GM21447 (cell line): ENCODE measurements around the gene HIVEP1.

Source experiments
- ATAC-seq: cut with Tn5 transposase; IDR thresholded peaks from one replicate; pipeline ENCODE4 v1.9.1; 2021; ENCODE audit not compliant: unreplicated experiment

HIVEP1 gene

DNA sequence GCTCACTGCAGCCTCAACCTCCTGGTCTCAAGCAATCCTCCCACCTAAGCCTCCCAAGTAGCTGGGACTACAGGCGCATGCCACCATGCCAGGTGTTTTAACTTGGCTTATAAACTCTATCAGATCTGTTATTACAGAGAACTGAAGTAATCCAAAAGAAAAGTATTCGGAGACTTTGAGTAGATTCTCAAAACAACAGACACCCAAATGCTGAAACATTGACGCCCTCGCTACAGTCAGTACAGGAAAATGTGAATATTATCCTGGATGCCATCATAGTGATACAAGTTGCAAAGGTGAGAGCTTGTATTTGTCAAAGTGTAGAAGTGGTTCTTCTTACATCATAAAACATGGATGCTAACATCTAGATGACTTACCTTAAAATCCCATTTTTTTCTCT is 169.4 kb downstream of the HIVEP1 start:
- no peak for ATAC-seq

DNA sequence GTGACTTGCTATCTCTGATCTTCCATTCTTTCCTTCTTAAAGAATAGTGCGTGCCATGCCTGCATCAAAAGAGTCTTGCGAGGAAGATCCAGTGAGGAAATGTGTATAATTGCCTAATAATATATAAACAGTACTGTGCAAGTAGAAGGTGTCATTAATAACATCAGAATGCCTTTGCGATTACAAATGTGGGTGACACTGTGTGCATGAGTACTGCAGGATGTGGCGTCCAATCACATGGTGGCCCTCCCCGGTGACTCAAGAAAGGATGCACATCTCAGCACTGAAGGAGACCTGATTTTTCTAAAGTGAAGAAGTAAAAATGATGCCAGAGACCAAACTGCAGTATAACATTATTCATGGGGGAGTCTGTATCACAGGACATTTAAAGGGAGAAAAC is 170.6 kb downstream of the HIVEP1 start:
- ATAC-seq, result no peak

DNA sequence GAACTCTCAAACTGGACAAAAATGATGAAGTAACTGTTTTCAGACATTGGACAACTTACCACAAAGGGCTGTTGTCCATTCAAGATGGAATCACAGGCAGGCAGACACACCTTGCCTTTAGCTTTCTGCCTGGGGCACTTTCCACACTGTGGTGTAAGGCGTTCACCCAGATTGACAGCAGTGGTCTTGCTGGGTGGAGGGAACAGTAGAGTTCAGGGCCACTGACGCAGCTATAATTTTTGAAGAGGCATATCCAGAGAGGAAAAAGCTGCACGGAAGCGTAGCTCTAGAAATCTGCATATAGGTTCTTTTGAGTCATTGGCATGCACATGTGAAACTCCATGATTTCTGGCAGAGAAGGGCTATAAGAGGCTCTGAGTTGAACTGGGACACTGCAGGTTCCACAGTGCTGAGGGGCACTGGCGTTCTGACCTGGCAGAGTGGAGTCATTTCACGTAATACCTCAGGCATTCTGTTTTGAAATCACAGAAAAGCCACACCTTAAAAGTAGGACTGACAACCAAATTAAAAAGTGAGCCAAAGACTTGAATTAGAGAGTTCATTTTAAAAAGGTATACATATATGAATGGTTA is 173.1 kb downstream of the HIVEP1 start:
- ATAC-seq, result no peak

DNA sequence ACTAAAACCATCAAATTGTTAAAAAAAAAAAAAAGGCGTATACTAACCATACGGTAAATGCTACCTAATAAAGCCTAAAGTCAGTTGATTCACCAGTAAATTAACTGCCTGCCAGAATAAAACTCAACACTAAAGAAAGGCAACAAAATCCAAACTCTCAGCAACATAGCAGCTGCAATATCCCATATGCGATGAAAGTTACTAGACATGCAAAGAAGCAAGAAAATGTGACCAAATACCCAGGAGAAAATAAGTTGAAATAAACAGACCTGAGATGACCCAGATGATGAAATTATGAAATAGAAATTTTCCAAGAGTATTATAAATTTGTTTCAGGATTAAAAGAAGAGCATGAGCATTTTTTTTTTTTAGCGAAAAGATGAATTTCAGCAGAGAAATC is 174.4 kb downstream of the HIVEP1 start:
- no peak for ATAC-seq

DNA sequence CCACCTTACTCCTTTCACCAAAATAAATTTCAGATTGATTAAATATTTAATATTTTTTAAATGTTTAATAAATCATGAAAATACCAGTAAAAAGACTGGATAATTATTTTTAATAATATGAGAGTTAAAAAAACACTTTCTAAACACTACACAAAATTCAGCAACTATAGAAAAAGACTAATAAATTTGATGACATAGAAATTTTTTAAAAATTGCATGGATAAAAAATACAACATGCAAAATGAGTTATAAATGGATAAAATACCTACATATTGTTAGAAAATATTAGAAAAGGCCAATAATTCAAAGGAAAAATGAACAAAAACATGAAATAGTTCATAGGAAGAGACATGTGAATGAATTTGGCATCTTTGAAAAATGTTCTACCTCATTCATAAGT is 177.0 kb downstream of the HIVEP1 start:
- no peak for ATAC-seq

DNA sequence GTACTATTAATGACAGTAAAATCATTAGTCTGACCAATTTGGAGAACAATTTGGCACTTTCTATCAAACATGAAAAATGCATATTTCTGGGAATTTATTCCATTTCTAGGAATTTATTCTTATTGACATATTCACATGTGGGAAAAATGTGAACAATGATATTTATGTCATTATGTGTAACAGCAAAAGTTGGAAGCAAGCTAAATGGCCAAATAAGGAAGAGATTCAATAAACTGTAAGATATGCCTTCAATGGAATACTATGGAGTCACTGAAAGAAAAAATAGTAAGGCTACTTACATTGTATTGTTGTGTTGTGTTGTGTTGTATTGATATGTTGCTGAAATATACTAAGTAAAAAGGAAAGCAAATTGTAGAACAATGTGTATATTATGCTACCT is 177.5 kb downstream of the HIVEP1 start:
- ATAC-seq, result no peak

DNA sequence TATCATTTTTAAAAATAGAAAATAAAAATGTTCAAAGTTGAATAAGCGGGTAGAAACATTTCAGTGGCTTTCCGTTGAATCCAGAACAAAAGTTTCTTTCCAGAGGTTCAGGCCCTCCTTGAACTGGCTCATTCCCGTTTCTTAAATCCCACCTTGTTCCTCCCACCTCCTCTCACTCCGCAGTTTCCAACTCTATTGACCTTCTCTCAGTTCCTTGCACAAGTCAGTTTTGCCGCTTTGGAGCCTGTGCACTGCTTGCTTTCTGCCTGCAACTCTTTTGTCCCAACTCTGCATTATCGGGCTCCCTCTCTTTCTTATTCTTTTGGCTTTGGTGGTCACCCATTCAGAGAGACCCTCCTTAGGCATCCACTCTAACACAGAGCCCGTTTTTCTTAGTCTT is 178.1 kb downstream of the HIVEP1 start:
- no peak for ATAC-seq

DNA sequence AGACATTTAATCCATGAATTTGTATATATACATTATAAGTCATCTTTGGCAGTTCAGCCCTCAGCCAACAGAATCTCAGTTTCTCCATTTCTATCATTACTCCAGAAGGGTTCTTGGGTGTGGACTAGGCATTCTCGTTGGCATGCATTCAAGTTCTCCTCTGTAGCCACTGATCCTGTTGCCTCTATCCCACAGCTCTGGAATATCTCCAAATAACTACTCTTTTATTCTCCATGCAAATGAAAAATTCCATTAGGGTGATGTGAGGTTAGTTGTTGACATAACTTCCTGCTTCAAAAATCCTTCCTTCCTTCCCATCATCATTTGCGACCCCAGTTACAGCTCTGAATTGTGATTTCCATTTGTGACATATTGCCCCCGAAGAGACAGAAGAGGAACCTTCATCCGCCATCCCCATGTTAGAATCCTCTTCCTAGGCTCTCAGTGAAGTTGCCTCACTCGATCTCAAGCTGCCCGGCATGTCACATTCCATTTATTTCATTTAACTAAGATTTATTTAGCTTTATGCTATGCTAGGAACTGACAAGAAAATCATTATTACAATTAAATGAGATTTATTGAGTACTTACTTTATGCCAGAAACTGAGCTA is 184.3 kb downstream of the HIVEP1 start:
- ATAC-seq, result no peak

DNA sequence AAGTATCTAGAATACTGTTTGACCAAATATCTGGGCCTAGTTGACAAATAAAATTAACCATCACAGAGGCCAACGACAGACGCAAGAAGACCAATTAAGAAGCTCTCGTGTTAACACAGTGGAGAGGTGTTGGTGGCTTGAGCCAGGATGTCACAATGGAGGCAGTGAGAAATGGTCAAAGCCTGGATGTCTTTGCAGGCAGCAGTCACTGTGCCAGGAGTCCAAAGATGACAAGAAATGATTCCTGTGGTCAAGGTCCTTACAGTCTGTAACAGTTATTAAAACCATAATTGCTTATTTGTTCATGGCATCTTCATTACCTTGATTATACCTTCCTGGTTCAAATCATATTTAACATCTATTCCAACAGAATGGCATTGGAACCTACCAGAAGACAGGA is 186.7 kb downstream of the HIVEP1 start:
- no peak for ATAC-seq

DNA sequence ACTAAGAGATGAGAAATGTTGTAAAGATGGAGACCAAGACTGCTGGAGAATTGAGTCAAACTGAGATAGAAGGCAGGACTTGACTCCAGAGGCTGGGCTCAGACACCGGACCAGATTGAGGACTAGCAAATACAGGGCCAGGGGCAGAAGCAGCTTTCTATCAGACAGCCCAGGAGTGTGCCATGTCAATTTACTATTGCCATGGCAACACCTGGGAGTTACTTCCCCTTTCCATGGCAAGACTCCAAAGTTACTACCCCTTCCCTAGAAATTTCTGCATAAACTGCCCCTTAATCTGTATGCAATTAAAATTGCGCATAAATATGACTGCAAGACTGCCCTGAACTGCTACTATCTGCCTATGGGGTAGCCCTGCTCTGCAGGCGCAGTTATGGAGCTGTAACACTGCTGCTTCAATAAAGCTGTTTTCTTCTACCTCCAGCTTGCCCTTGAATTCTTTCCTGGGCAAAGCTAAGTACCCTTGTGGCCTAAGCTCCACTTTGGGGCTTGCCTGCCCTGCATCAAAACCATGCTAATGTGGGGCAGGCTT is 188.0 kb downstream of the HIVEP1 start:
- ATAC-seq, result no peak

DNA sequence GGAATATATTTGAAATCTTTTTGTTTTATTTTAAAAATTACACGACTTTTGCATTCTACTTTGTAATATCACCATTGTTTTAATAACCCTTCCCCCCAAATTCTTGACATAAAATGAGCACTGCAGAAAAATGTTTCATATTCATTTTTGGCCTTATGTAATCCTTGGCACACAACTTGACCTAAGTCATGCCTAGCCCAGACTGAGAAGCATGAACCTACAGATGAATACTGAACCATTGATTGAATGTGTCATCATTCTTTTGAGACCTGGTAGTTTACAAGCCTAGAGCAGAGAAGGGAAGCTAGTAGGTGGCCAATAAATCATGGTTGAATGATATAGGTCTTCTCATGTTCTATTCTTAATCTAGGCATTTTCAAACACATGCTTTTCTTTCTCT is 188.6 kb downstream of the HIVEP1 start:
- ATAC-seq, result no peak

DNA sequence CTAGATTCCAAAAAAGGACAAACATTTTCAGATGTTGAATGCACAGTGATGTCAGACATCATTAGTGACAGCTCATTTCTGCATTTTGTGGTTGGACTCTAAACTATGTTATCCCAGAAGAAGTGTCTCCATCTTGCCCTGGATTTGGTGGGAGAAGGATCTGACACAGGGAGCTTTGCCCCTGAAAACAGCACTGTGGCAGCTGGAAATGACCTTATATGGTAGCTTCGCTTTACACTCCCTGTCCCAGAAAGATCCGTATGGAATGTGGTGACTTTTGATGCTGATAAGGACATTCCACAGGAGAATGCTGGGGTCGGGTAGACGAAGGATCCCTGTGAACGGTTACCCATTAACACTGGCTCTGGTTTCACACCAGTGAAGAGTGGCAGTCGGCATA is 190.9 kb downstream of the HIVEP1 start:
- ATAC-seq, result no peak

DNA sequence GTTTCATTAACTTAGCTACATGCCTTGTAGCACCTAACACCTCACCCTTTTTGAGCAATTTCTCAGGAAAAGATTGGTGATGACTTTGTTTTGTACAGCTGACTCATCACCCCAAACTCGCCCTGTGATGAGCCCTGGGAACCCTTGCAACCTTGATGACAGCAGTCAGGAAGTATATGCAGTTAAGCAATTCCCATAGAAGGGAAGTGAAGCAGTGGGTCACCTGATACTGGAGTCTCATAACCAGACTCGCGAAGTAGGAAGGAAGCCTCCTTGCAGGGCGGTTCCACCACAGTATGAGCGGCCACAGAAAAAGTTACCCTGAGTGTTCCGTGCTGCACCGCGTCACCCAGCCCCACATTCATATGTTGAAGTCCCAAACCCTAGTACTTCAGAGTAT is 196.1 kb downstream of the HIVEP1 start:
- no peak for ATAC-seq

DNA sequence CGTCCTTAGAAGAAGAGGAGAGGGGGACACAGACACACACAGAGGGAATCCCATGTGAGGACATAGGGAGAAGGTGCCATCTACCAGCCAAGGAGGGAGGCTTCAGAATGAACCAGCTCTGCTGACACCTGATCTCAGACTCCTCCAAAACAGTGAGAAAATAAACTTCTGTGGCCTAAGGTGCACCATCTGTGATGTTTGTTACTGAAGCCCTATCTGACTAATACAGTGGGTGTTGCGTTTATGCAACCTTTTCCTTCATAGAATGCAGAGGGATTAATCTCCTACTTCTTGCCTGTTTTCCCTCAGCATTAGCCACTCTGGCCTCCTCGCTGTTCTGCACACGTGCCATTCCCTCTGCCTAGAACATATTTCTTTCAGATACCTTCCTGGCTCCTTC is 196.6 kb downstream of the HIVEP1 start:
- ATAC-seq, result no peak
